ENCODE data around the gene DCAF8L1.
"Not testable (repeated sequence)": the region's sequence is repeated elsewhere in the genome, so short reads cannot be mapped to it uniquely, and the experiment has no call there.

Gene DCAF8L1

DNA sequence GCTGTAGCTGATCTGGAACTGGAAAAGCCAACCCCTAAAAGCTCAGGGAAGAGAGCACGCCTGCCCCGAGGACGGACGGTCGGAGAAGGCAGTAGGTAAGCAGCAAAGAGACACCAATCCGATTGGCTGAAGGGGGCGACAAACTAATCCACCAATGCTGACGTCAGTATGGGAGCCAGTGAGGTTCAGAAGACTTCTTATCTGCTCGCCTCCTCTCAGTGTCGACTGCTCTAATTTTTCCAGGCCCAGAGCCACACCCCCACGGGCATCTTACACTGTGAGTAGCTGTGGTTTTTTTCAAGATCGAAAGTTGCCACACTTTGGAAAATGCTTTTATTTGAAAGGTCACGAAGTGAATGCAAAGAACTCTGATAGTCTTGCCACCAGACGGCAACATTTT lies at the start of gene DCAF8L1:
Gene DCAF8L1 (minus strand): TSS at position 101 of the 400 bp plus-strand sequence. CDS start 115 bp downstream, outside the sequence.
- no peak for DNase-seq

DNA sequence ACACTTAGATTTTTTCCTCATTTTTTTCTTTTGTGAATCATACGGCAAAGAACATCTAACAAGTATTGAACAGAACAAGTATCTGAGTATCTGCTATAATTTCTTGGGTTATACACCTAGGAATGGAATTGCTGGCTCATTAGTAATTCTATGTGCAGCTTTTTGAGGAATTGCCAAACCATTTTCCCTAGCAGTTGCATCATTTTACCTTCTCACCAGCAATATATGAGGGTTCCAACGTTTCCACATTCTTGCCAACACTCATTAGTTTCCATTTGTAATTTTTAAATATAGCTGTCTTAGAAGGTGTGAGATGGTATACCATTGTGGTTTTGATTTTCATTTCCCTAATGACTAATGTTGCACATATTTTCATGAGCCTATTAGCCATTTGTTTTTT lies 41.1 kb upstream of the DCAF8L1 start:
- no peak for DNase-seq

DNA sequence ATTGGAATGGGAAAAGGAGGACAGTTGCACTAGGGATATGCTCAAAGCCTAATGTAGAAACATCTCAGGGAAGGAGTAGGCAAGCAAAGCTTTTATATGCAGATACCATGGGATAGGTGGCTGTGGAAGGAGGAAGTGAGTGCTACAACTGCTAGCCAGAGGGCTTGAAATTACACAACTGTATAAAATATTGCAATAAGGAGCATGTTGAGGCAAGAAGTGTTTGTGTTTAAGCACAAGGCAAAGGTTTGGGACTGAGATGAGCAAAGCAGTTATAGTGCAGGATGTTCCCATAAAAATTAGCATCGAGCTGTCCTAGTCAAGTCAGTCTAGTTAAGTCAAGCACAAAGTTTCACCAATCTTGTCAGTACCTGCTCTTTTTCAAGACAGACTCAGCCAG lies 35.6 kb upstream of the DCAF8L1 start:
- DNase-seq = no peak

DNA sequence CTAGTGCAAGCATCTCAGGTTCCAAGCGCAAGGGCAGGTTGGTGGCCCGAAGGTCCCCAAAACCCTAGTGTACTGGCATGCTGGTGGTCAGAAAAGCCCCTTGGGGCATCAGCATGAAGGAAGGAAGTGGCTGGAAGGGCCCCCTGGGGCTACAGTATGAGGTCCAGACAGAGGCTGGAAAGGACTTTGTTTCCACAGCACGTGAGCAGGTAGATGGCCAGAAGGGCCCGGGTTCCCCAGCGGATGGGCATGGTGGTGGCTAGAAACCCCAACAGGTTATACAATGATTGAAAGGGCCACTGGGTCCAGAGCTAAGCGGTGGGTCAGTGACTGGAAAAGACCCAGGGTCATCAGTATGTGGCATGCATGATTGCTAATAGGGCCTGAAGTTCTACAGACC lies 34.7 kb upstream of the DCAF8L1 start:
- no peak for DNase-seq

DNA sequence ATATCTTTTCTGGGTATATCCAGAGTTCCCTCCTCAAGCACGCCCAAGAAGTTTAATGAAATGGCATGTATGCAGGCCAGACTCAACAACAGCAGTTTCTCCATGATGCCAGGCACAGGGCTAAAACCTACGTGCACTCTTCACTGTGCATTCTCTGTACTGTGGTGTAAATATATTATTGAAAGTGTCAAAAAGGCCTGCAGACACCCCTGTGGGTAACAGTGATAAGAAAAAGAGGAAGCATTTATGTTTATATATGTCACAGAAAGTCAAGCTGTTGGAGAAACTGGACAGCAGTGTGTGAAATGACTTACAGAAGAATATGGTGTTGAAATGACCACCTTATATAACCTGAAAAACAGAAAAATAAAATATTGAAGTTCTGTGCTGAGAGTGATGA lies 29.6 kb upstream of the DCAF8L1 start:
- DNase-seq = no peak

DNA sequence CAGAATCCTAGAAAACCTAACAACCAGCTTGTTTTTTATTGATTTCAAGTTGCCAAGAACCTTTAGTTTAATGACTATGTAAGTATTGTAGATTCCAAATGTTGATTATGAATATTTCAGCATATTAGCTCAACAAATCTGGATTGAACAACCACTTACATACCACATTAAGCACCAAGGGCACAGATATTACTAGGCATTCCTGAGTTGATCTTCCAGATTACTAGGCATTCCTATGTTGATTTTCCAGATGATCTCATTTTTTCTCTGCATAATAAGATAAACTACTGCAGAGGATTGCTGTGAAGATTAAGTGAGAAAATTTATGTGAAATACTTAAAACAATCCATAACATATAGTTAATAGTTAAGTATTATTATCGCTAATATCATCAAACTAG lies 17.4 kb upstream of the DCAF8L1 start:
- no peak for DNase-seq

DNA sequence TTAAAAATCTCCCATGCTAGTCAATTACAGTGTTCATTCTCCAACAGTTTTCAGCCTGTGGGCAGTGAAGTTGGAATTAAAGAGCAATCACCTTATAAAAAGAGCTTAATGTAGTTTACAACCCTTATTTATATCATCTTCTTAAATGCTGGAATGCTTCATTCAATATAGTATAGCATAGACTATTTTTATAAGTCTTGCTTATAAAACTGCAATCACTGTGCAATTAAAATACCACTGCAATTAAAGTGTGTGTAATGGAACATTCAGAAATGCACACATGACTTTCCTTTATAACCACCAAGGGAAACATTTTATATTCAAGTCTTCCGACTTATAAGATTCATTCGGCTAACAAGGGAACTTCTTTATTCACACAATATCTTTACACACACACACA lies 16.4 kb upstream of the DCAF8L1 start:
- DNase-seq = no peak

DNA sequence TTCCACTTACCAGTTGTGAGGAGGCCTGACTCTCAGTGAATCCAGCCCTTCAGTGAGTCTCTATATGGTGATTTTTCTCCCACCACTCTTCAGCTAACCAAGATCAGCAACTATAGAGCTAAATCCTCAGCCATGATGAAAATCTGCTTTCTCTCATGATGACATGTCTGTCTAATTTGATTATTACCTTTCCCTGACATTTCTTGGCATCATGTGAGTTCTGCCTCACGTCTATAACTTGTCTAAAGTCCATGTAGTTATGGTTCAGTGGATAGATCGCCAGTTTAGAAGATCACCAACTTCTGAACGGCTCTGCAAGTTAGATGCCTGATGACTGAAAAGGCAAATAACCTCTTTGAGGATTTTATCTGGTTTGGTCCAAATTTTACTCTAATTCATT lies 14.9 kb upstream of the DCAF8L1 start:
- no peak for DNase-seq

DNA sequence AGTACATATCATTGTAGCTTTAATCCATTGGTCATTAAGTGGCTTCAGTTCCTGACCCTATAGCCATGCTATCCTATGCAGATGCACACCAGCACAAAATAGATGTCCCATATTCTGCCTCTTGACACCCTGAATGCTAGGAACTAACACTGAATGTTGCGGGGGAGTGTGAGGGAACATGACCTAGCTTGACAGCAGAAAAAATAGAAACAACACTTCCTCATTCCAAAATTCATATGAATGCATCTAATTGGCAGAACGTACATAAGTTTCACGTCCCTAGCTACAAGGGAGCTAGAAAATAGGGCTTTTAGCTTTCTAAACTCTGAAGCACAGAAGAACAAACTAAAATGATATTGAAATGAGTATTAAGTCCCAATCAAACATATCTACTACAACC lies 14.4 kb upstream of the DCAF8L1 start:
- DNase-seq = no peak

DNA sequence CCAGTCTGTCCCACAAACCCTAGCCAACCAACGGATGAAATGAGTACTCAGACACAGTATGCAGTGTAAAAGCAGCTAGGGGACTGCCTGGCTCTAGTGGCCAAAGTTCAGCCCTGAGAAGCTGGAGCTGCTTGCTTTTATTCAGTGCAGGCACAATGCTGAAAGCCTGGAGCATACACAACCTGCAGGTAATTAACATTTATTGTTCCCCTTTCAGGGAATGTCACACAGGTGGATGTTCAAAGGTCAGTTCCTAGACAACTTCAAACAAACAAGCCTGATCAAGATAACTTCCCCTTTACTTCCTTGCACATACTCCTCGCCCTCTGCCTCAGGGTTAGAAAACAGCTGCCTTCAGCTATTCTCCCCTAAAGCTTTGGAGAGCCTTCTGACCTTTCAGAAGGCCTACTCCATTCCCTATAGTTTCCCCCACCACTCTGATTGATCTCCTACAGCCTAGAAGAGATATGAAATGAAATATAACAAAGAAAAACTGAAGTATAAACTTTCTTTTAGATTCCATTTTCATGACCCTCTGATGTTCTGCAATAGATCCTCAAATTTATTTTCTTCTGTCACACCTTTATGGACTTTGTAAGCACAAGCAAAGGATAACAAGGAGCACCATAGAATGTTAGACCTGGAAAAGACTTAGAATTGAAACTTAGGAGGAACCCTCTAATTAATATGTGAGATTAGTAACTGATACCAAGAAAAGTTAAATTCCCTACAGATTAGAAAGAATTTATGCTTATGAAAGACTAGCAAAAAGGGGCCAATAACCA lies 6.8 kb upstream of the DCAF8L1 start:
- no peak for DNase-seq

DNA sequence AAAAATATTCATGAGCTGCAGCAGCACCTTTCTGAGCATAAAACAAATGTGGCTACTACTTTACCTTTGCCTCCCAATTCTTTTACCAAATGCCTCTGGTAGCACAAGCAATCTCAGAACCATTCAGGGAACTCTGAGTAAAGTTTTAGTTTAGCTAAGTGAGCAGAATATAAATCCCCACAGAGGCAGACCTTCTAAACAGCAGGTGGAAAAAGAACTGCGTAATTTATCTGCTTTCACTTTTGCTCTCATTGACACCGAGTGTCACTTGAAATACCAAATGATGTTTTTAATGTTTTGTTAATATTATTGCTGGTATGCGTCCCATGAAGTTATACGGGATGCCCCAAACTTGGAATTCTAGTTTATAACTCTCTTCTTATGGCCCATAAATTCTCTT lies 4.3 kb downstream of the DCAF8L1 start:
- DNase-seq = not testable (repeated sequence)

DNA sequence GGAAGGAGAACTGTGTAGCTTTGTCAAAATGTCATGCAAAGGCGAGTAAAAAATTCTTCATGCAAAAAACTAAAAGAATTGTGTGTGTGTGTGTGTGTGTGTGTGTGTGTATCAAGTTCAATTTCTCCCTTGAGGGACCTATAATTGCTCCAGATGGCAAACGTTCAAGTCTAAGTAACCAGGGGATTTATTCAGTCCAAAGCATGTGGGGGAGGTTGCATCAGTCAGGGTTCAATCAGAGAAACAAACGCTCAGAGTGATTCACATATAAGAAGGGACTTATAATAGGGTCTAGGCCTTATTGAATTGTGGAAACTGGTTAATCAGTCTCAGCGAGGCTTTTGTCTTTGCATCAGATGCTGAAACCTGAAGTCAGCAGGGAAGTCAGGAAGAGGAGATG lies 5.0 kb downstream of the DCAF8L1 start:
- DNase-seq = no peak

DNA sequence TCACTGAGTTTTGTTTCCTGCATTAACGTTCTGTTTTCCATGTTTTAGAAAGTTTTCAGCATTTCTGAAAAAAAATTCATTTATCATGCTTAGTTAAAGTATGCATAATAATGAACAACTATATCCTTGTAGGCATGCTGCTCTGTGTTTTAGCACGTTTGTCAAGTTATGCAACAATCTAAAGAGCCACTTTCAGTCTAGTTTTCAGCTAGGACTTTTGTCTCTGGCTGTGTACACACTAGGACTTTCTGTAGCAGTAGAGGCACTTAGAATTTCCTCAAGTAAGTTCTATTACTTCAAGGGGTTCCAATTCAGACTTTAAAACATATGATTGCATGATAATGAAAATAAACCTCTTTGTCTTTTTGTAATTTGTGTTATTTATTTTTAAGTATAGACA lies 12.4 kb downstream of the DCAF8L1 start:
- DNase-seq = no peak

DNA sequence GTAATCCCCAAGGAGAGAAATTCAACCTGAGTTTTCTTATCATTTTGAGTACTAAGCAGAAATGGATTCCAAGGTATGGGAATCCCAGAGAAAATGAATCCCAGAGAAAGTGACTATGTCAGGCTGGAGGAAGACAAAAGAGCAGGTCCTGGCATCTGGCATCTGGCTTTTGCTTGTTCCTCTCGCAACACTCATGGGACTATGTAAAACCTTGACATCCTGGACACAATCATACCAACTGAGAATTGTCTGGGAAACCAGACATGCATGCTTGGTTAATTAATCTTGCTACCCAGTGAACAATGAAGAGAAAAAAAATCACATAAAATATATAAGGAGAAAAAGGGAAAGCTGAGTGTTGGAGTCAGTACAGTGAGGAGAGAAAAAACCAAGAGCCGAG lies 12.9 kb downstream of the DCAF8L1 start:
- no peak for DNase-seq

DNA sequence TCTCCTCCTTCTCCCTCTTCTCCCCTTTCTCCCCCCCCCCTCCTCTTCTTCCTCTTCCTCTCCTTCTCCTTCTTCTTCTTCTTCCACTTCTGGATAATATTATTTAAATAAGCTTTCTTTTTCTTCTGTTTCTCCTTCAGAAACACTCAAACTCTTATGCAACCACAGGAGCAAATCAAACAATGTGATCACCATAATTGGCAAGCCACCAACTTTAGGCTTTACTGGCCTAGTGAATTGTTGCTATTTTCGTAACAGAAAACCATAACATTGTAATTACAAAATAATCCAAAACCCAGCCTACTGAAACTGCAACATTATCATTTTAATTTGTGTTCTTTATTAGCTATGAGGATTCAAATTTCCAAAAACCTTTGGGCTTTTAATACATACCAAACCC lies 14.3 kb downstream of the DCAF8L1 start:
- no peak for DNase-seq

DNA sequence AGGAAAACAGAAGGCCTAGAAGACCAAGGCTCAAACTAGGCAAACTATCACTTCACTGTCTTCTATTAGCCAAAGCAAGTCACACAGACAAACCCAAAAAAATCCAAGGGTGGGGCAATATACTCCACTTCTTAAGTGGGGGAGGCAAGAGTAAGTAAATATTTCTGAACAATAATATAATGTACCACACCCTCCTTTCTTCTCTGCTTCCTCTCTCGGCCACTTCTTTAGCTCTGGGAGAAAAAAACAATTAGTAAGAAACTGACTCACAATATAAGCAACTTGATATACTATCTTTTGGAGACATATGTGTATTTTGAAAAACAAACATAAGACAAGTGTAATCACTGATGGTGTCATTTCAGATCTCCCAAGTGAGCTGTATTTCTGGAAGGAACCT lies 14.8 kb downstream of the DCAF8L1 start:
- DNase-seq = no peak

DNA sequence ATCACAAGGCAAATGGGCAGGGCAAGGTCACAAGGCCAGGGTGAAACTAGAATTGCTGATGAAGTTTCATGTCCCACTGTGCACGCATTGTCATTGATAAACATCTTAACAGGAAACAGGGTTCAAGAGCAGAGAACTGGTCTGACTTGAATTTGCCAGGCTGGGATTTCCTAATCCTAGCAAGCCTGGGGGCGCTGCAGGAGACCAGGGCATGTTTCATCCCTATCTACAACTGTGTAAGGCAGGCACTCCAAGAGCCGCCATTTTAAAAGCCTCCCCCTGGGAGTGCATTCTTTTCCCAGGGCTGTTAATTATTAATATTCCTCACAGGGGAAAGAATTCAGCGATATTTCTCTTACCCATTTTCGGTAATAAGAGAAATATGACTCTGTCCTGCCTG lies 15.9 kb downstream of the DCAF8L1 start:
- not testable (repeated sequence) for DNase-seq

DNA sequence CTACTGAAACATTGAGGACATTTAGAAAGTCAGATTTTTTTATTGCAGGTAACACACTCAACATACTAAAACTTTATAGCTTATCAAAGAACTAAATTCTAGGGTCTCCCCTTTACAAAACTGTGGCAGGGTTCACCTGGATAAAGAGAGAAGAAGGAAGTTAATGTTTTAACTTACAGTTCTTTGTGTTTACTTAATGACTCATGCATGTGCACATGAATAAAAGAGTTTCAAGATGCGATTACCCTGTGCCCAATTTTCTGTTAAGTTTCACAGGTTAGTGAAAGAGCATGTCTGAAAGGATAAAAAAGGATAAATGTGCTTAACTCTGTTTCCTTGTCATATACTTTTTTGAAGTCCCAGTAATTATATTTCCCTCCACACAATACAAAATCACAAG lies 16.8 kb downstream of the DCAF8L1 start:
- DNase-seq = no peak

DNA sequence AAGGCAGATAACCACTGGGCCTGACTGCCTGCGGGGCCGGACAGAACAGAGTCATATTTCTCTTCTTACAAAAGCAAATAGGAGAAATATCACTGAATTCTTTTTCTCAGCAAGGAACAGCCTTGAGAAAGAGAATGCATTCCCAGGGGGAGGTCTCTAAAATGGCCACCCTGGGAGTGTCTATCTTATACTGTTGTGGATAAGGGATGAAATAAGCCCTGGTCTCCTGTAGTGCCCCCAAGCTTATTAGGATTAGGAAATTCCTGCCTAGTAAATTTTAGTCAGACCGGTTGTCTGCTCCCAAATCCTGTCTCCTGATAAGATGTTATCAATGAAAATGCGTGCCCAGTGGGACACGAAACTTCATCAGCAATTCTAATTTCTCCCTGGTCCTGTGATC lies 20.8 kb downstream of the DCAF8L1 start:
- not testable (repeated sequence) for DNase-seq

DNA sequence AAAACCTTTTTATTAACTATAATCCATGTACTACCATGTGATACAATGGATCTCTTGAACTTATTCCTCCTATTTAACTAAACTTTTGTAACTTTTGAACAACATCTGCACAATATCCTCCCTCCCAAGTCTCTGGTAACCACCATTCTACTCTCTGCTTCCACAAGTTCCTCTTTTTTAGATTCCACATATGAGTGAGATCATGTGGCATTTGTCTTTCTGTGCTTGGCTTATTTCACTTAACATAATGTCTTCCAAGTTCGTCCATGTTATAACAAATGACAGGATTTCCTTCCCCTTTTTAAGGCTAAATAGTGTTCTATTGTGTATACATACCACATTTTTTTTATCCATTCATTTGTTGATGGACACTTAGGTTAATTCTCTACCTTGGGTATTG lies 28.1 kb downstream of the DCAF8L1 start:
- DNase-seq = no peak

DNA sequence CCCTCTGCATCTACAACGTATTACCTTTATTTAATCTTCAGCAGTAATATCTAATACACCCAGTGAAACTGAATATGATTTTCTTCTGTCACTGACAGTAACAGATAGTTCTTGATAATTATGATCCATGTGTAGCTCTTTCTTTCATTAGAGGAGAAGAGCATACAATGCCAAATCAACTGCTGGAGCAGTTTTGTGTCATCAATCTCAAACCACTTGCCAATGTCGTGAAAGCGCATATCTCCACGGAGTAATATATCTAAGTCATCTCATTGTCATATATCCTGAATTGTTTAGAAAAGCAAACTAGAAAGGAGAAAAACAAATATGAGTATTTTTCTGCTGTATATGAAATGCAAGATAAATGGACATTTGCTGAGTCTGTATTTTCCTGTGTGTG lies 47.9 kb downstream of the DCAF8L1 start:
- DNase-seq = no peak
